OCI-LY1 (cell line): Measurements from ENCODE around the gene OLFML3.

Source experiments
- H2AFZ ChIP-seq: fragments of 200-600 bp; sonication (generic), shearing (Covaris generic); 2 replicates; pipeline ENCODE4 v1.6.0; 2014; ENCODE audit warnings: antibody characterized with exemption, mild to moderate bottlenecking, low read length
- H3F3A ChIP-seq: fragments of 200-600 bp; sonication (generic), shearing (Covaris generic); 2 replicates; pipeline ENCODE4 v1.6.0; 2014; ENCODE audit warnings: mild to moderate bottlenecking, antibody characterized with exemption, low read length, moderate library complexity; ENCODE audit not compliant: insufficient read depth
- H3K27ac ChIP-seq: fragments of 200-600 bp; sonication (generic); 2 replicates; pipeline ENCODE4 v1.5.1; 2014; ENCODE audit warnings: low read length, mixed run types, mild to moderate bottlenecking, low read depth; ENCODE audit not compliant: poor library complexity, severe bottlenecking
- H3K27me3 ChIP-seq: fragments of 200-600 bp; sonication (generic); 2 replicates; pipeline ENCODE4 v1.6.0; 2014; ENCODE audit warnings: antibody characterized with exemption, mild to moderate bottlenecking, low read length, moderate library complexity; ENCODE audit not compliant: insufficient read depth
- H3K36me3 ChIP-seq: fragments of 200-600 bp; sonication (generic); 2 replicates; pipeline ENCODE4 v1.6.1; 2014; ENCODE audit warnings: mild to moderate bottlenecking, antibody characterized with exemption, low read length, moderate library complexity, mixed read lengths; ENCODE audit not compliant: insufficient read depth
- H3K4me1 ChIP-seq: fragments of 200-600 bp; sonication (generic); 2 replicates; pipeline ENCODE4 v1.5.1; 2014; ENCODE audit warnings: mild to moderate bottlenecking, low read length, moderate library complexity; ENCODE audit not compliant: insufficient read depth, severe bottlenecking
- H3K4me2 ChIP-seq: fragments of 200-600 bp; sonication (generic), shearing (Covaris generic); 2 replicates; pipeline ENCODE4 v1.6.1; 2014; ENCODE audit warnings: low read length
- H3K4me3 ChIP-seq: fragments of 200-600 bp; sonication (generic); 2 replicates; pipeline ENCODE4 v1.5.1; 2014; ENCODE audit warnings: low read length, low read depth, mild to moderate bottlenecking, mixed read lengths; ENCODE audit not compliant: poor library complexity, severe bottlenecking
- H3K79me2 ChIP-seq: fragments of 200-600 bp; shearing (Covaris generic); 2 replicates; pipeline ENCODE4 v1.6.1; 2016; ENCODE audit warnings: mixed run types, low read length, mixed read lengths; ENCODE audit not compliant: insufficient read depth
- H3K9ac ChIP-seq: fragments of 200-600 bp; sonication (generic), shearing (Covaris generic); 2 replicates; pipeline ENCODE4 v1.6.1; 2014; ENCODE audit warnings: mild to moderate bottlenecking, low read length, mixed read lengths
- H3K9me2 ChIP-seq: fragments of 200-600 bp; sonication (generic), shearing (Covaris generic); 2 replicates; pipeline ENCODE4 v1.6.1; 2014; ENCODE audit warnings: low read depth, mild to moderate bottlenecking, low read length, mixed read lengths
- H3K9me3 ChIP-seq: fragments of 200-600 bp; shearing (Covaris generic); 2 replicates; pipeline ENCODE4 v1.6.1; 2014; ENCODE audit warnings: low read length, mixed read lengths
- H4K20me1 ChIP-seq: fragments of 200-600 bp; sonication (generic), shearing (Covaris generic); 2 replicates; pipeline ENCODE4 v1.6.0; 2016; ENCODE audit warnings: mild to moderate bottlenecking, low read length; ENCODE audit not compliant: insufficient read depth
- EZH2 ChIP-seq: fragments of 200-600 bp; sonication (generic), shearing (Covaris generic); IDR thresholded peaks from 2 replicates; pipeline ENCODE4 v1.8.0; 2017; ENCODE audit warnings: borderline replicate concordance, mixed run types, mild to moderate bottlenecking, antibody characterized with exemption, low read length, moderate library complexity, mixed read lengths
- TF ChIP-seq, protein P1 (sequence below): fragments of 200-600 bp; sonication (generic), shearing (Covaris generic); IDR thresholded peaks from 2 replicates; pipeline ENCODE4 v1.5.1; 2017; ENCODE audit warnings: mild to moderate bottlenecking, antibody characterized with exemption, low read length, moderate library complexity, mixed read lengths

The OLFML3 gene

GRCh38 chr1:113981962-113982931 is 3.0 kb downstream of the OLFML3 start:
- Histone ChIP-seq H3F3A (no peaks in the 10 kb centered on the region), H3K9me2 (no peaks in the 10 kb centered on the region), H3K4me2 (no peak overlapping the region), H2AFZ (no peak overlapping the region), H3K27ac (no peak overlapping the region), H3K4me3 (no peak overlapping the region), H3K4me1 (peaks cover 5% of the 10 kb centered on the region), H3K9ac (no peak overlapping the region), H3K79me2 (no peaks in the 10 kb centered on the region), H4K20me1 (no peaks in the 10 kb centered on the region), H3K27me3 (no peaks in the 10 kb centered on the region; the same call in 1 of the 2 replicates), H3K9me3 (no peaks in the 10 kb centered on the region), H3K36me3 (no peaks in the 10 kb centered on the region)
- no peak for TF ChIP-seq EZH2
- TF ChIP-seq, protein P1, sequence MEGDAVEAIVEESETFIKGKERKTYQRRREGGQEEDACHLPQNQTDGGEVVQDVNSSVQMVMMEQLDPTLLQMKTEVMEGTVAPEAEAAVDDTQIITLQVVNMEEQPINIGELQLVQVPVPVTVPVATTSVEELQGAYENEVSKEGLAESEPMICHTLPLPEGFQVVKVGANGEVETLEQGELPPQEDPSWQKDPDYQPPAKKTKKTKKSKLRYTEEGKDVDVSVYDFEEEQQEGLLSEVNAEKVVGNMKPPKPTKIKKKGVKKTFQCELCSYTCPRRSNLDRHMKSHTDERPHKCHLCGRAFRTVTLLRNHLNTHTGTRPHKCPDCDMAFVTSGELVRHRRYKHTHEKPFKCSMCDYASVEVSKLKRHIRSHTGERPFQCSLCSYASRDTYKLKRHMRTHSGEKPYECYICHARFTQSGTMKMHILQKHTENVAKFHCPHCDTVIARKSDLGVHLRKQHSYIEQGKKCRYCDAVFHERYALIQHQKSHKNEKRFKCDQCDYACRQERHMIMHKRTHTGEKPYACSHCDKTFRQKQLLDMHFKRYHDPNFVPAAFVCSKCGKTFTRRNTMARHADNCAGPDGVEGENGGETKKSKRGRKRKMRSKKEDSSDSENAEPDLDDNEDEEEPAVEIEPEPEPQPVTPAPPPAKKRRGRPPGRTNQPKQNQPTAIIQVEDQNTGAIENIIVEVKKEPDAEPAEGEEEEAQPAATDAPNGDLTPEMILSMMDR, result no peak

GRCh38 chr1:113982949-113983348 is 3.7 kb downstream of the OLFML3 start:
- Histone ChIP-seq H3K4me3 (no peak overlapping the region), H3K27me3 (no peaks in the 10 kb centered on the region; the same call in 1 of the 2 replicates), H3K4me1 (peaks cover 5% of the 10 kb centered on the region), H3K9ac (no peak overlapping the region), H4K20me1 (no peaks in the 10 kb centered on the region), H3F3A (no peaks in the 10 kb centered on the region), H3K36me3 (no peaks in the 10 kb centered on the region), H2AFZ (no peak overlapping the region), H3K79me2 (no peaks in the 10 kb centered on the region), H3K9me2 (no peaks in the 10 kb centered on the region), H3K9me3 (no peaks in the 10 kb centered on the region), H3K27ac (no peak overlapping the region), H3K4me2 (no peak overlapping the region)
- TF ChIP-seq, protein P1, result no peak
- no peak for TF ChIP-seq EZH2

- no peaks in the 10 kb centered on the region; the same call in 1 of the 2 replicates for H3K27me3 ChIP-seq
These were observed 4.1 kb downstream of the OLFML3 start for GRCh38 chr1:113983391-113983790.

More at GRCh38 chr1:113983391-113983790, 4.1 kb downstream of the OLFML3 start:
- no peaks in the 10 kb centered on the region for H3K36me3 ChIP-seq
- no peak overlapping the region for H3K27ac ChIP-seq
- H3K4me2 ChIP-seq, result no peak overlapping the region
- no peak overlapping the region for H2AFZ ChIP-seq
- no peak overlapping the region for H3K4me3 ChIP-seq
- no peaks in the 10 kb centered on the region for H4K20me1 ChIP-seq
- TF ChIP-seq EZH2, result no peak
- TF ChIP-seq, protein P1, result no peak
- no peak overlapping the region for H3K9ac ChIP-seq
- no peaks in the 10 kb centered on the region for H3K79me2 ChIP-seq
- H3F3A ChIP-seq, result no peaks in the 10 kb centered on the region
- H3K4me1 ChIP-seq, result peaks cover 3% of the 10 kb centered on the region
- H3K9me3 ChIP-seq, result no peaks in the 10 kb centered on the region
- no peaks in the 10 kb centered on the region for H3K9me2 ChIP-seq
